IMR-90 (cell line): ENCODE results near the gene COL24A1.

Experiments used
- CEBPB ChIP-seq: IDR thresholded peaks from 2 replicates; pipeline ENCODE4 v1.6.1; 2012; ENCODE audit warnings: low read depth, low read length, improper control_type of control experiment
- CTCF ChIP-seq: conservative IDR thresholded peaks from 2 replicates; pipeline ENCODE4 v1.5.1; 2012; ENCODE audit warnings: mild to moderate bottlenecking, low read depth, low read length, improper control_type of control experiment
- MAZ ChIP-seq: IDR thresholded peaks from 2 replicates; pipeline ENCODE4 v1.6.1; 2012; ENCODE audit warnings: low read depth, mild to moderate bottlenecking, low read length, improper control_type of control experiment, moderate library complexity, borderline replicate concordance
- POLR2A ChIP-seq: IDR thresholded peaks from 2 replicates; pipeline ENCODE4 v1.6.1; 2012; ENCODE audit warnings: mild to moderate bottlenecking, low read depth, low read length
- SMC3 ChIP-seq: fragments of 150-350 bp; IDR thresholded peaks from 2 replicates; pipeline ENCODE4 v1.6.1; 2016; ENCODE audit warnings: low read depth, mild to moderate bottlenecking, antibody characterized with exemption, low read length, moderate library complexity
- USF2 ChIP-seq: fragments of 150-350 bp; IDR thresholded peaks from 2 replicates; pipeline ENCODE4 v1.6.1; 2017; ENCODE audit warnings: mild to moderate bottlenecking, antibody characterized with exemption, low read length, low read depth

- TF ChIP-seq CTCF, result no peak
- TF ChIP-seq CEBPB, result no peak
- no peak for TF ChIP-seq POLR2A
- TF ChIP-seq SMC3, result no peak
- no peak for TF ChIP-seq USF2
- no peak for TF ChIP-seq MAZ
Measured at GRCh38 chr1:85801520-85801919, 355.1 kb downstream of the COL24A1 start.
